ENCODE results near the gene C16orf46.

DNA sequence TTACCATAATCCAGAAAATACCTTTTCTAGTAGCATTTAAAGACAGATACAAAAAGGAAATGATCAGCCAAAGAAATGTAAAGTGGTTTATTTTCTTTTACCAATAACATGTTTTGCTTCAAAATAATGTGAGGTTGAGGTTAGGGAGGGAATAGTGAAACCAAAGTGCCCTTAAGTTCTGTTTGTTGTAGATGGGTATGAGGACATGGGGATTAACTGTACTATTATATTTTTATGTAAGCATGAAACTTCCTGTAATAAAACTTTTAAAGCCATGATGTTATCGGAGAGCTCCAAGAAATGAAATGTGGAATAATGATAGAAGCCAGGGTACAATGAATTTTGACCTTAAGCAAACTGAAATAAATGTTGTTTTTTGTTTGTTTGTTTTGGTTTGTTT, 9.9 kb downstream of the C16orf46 start:
- TF ChIP-seq, protein P1, sequence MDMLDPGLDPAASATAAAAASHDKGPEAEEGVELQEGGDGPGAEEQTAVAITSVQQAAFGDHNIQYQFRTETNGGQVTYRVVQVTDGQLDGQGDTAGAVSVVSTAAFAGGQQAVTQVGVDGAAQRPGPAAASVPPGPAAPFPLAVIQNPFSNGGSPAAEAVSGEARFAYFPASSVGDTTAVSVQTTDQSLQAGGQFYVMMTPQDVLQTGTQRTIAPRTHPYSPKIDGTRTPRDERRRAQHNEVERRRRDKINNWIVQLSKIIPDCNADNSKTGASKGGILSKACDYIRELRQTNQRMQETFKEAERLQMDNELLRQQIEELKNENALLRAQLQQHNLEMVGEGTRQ (IDR thresholded peaks at IDR 0.05; ENCODE audit: low read depth, low read length) = no peak
- TF ChIP-seq POLR2A (IDR thresholded peaks at IDR 0.05; ENCODE audit: low read depth, low read length) = no peak
- TF ChIP-seq, protein P2, sequence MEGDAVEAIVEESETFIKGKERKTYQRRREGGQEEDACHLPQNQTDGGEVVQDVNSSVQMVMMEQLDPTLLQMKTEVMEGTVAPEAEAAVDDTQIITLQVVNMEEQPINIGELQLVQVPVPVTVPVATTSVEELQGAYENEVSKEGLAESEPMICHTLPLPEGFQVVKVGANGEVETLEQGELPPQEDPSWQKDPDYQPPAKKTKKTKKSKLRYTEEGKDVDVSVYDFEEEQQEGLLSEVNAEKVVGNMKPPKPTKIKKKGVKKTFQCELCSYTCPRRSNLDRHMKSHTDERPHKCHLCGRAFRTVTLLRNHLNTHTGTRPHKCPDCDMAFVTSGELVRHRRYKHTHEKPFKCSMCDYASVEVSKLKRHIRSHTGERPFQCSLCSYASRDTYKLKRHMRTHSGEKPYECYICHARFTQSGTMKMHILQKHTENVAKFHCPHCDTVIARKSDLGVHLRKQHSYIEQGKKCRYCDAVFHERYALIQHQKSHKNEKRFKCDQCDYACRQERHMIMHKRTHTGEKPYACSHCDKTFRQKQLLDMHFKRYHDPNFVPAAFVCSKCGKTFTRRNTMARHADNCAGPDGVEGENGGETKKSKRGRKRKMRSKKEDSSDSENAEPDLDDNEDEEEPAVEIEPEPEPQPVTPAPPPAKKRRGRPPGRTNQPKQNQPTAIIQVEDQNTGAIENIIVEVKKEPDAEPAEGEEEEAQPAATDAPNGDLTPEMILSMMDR (conservative IDR thresholded peaks at IDR 0.05; ENCODE audit: low read depth, low read length) = no peak
- TF ChIP-seq RFX5 (IDR thresholded peaks at IDR 0.05; ENCODE audit: low read depth, low read length) = no peak
- no peak for TF ChIP-seq NFE2L2 (IDR thresholded peaks at IDR 0.05; ENCODE audit: low read depth, low read length)
- no peak for TF ChIP-seq FOS (IDR thresholded peaks at IDR 0.05; ENCODE audit: low read depth, low read length)
- TF ChIP-seq RCOR1 (IDR thresholded peaks at IDR 0.05; ENCODE audit: insufficient replicate concordance, low read length) = no peak
- TF ChIP-seq MXI1 (IDR thresholded peaks at IDR 0.05; ENCODE audit: borderline replicate concordance, low read depth, low read length) = no peak
- TF ChIP-seq, protein P3, sequence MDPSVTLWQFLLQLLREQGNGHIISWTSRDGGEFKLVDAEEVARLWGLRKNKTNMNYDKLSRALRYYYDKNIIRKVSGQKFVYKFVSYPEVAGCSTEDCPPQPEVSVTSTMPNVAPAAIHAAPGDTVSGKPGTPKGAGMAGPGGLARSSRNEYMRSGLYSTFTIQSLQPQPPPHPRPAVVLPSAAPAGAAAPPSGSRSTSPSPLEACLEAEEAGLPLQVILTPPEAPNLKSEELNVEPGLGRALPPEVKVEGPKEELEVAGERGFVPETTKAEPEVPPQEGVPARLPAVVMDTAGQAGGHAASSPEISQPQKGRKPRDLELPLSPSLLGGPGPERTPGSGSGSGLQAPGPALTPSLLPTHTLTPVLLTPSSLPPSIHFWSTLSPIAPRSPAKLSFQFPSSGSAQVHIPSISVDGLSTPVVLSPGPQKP (IDR thresholded peaks at IDR 0.05; ENCODE audit: borderline replicate concordance, low read depth, low read length) = no peak
